Chondrocyte (in vitro differentiated cells): Measurements from ENCODE around the gene TMEM139. TPM values are rescaled to one million over a fixed set of nuclear protein-coding genes. Genes with fewer than 3 reads are reported as not detected.
"Not testable (repeated sequence)": the region's sequence is repeated elsewhere in the genome, so short reads cannot be mapped to it uniquely, and the experiment has no call there.

ENCODE experiments used
- DNase-seq: peaks from one replicate; pipeline ENCODE4 v3.0.0; 2021; ENCODE audit warnings: mixed read lengths, low spot score
- H3K27ac Mint-ChIP-seq: one replicate; pipeline ENCODE4 v1.8.0; 2021; ENCODE audit warnings: mild to moderate bottlenecking, moderate library complexity, mixed read lengths; ENCODE audit not compliant: unreplicated experiment
- H3K27me3 Mint-ChIP-seq: 2 replicates; pipeline ENCODE4 v1.8.0; 2021; ENCODE audit warnings: low read depth, mixed read lengths
- H3K36me3 Mint-ChIP-seq: 2 replicates; pipeline ENCODE4 v1.8.0; 2021; ENCODE audit warnings: low read depth, mixed read lengths
- H3K4me1 Mint-ChIP-seq: 2 replicates; pipeline ENCODE4 v1.8.0; 2021; ENCODE audit warnings: low read depth, mild to moderate bottlenecking, mixed read lengths
- H3K4me3 Mint-ChIP-seq: one replicate; pipeline ENCODE4 v1.8.0; 2021; ENCODE audit warnings: mild to moderate bottlenecking, moderate library complexity, mixed read lengths; ENCODE audit not compliant: unreplicated experiment
- H3K9me3 Mint-ChIP-seq: 2 replicates; pipeline ENCODE4 v1.8.0; 2021; ENCODE audit warnings: low read depth, mixed read lengths
- total RNA-seq: library from RNA; stranded (reverse); gene quantifications from 3 replicates; pipeline ENCODE4 v1.2.1, GENCODE V29; 2021
- TF ChIP-seq, protein P1 (sequence below): fragments of 200-600 bp; sonication (generic); IDR thresholded peaks from 2 replicates; pipeline ENCODE4 v1.5.0; 2021; ENCODE audit warnings: antibody characterized with exemption, mild to moderate bottlenecking, moderate library complexity

The TMEM139 gene
- total RNA-seq, 1 donor from 2014 or later, result not detected

DNA sequence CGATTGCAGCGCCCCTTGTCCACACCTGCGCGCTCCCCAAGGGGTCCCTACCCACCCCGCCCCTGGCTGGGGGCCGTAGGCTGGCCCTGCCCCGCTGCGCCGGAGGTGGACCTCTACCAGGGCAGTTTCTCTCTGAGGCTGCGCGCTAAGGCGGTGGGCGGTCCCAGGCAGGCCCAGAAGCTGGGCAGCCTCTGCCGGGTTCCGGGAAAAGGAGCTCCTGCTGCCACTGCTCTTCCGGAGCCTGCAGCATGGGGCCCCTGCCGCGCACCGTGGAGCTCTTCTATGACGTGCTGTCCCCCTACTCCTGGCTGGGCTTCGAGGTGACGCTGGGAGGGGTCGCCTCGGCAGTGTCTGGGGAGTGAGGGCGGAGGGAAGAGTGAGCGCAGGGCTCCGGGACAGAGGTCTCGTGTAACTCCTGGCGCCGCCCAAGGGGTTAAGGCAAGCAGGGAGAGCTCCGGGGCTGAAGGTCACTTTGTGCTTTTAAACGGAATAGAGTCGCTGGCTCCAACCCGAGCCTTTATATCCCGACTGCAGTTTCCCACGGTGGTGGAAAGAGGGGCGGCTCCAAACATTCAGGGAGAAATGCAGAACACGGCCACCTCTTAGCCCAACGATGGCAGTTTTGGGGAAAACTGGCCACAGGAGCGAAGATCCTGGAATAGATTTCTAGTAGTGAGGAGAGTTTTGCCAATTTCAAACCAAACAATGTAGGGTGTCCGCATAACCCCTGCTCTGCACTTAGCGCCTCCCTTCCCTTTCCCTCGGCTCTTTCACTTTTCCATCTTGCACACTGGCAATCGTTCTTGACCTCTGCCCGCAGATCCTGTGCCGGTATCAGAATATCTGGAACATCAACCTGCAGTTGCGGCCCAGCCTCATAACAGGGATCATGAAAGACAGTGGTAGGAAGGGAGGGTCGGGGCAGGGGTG, 21.2 kb upstream of the TMEM139 start, which contains the start of gene GSTK1:
Gene GSTK1 (plus strand): TSS at position 176 of the 930 bp plus-strand sequence. CDS start 73 bp downstream, at position 249.
- Mint-ChIP-seq H3K4me3 (peak within 1 kb of the TSS; percentile 93), H3K27ac (peak within 1 kb of the TSS; percentile 77)
- peak; percentile 93 for DNase-seq

DNA sequence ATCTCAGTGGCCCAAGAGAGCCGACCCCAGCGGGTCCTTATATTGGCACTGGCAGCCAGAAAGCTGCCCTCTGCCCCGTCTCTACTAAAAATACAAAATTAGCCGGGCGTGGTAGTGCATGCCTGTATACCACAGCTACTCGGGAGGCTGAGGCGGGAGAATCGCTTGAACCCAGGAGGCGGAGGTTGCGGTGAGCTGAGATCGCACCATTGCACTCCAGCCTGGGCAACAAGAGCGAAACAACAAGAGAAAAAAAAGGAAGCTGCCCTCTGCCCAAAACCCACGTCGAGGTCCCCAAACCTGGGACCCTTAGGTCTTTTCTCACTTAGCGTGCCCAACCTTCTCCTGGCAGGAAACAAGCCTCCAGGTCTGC, 20.6 kb upstream of the TMEM139 start:
- not testable (repeated sequence) for H3K9me3 Mint-ChIP-seq, H3K27ac Mint-ChIP-seq, H3K27me3 Mint-ChIP-seq, DNase-seq
- Mint-ChIP-seq H3K36me3 (peaks cover 15% of the 10 kb centered on the region), H3K4me1 (peaks cover 22% of the 10 kb centered on the region), H3K4me3 (peak overlapping the region; percentile 93)

More for the DNA sequence above, 21.2 kb upstream of the TMEM139 start, which contains the start of gene GSTK1:
- Mint-ChIP-seq H3K27me3 (no peaks in the 10 kb centered on the region), H3K4me1 (peaks cover 22% of the 10 kb centered on the region), H3K36me3 (peaks cover 13% of the 10 kb centered on the region), H3K9me3 (no peaks in the 10 kb centered on the region)
- TF ChIP-seq, protein P1, sequence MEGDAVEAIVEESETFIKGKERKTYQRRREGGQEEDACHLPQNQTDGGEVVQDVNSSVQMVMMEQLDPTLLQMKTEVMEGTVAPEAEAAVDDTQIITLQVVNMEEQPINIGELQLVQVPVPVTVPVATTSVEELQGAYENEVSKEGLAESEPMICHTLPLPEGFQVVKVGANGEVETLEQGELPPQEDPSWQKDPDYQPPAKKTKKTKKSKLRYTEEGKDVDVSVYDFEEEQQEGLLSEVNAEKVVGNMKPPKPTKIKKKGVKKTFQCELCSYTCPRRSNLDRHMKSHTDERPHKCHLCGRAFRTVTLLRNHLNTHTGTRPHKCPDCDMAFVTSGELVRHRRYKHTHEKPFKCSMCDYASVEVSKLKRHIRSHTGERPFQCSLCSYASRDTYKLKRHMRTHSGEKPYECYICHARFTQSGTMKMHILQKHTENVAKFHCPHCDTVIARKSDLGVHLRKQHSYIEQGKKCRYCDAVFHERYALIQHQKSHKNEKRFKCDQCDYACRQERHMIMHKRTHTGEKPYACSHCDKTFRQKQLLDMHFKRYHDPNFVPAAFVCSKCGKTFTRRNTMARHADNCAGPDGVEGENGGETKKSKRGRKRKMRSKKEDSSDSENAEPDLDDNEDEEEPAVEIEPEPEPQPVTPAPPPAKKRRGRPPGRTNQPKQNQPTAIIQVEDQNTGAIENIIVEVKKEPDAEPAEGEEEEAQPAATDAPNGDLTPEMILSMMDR, result no peak

DNA sequence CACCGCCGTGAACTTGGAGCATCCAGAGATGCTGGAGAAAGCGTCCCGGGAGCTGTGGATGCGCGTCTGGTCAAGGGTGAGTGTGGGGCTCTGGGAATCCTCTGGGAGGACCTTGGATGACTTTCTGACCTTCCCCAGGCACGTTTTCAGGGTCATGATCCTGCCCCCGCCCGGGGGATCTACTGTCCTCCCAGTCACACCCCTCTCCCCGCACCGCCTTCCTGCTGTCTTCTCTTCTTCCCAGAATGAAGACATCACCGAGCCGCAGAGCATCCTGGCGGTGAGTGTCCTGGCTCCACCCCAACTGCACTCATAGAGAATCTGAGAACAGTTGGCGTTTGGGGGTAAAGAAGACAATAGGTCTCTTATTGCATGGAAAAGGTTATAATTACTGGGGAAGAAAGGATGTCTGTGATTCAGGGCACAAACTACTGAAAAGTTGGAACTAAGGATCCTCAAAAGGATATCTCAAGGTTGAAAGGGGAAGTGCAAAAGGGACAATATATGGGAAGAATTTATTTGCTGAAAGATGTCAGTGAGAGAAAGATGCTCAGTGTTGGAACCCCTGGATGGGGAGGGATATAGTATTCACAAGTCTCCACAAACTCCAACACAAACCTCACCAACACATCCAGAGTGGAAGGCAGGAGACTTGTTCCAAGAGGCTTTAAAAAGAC, 19.6 kb upstream of the TMEM139 start:
- no peak for DNase-seq
- Mint-ChIP-seq H3K27me3 (no peaks in the 10 kb centered on the region), H3K27ac (no peak overlapping the region), H3K9me3 (no peaks in the 10 kb centered on the region), H3K36me3 (peaks cover 20% of the 10 kb centered on the region), H3K4me1 (peaks cover 22% of the 10 kb centered on the region), H3K4me3 (no peak overlapping the region)
- TF ChIP-seq, protein P1, result no peak

DNA sequence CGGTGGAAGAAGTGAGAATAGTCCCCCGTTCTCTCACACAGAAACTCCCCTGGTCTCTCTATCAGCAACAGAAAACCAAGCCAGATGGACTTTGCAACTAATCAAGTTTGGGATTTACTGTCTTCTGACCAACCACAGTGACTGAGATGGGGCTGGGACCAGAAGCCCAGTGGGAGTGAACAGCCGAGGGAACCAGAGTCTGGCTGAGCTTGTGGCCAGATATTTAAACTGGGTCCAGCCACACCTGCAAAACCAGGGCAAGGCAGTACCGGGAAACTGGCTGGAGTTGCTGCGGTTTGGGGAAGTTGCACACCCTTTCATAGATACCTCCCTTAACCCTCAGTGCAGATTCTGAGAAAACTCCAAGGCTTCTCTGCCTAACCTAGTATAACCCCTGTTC, 15.5 kb upstream of the TMEM139 start:
- H3K4me3 Mint-ChIP-seq, result no peak overlapping the region
- DNase-seq, result no peak
- no peak overlapping the region for H3K27ac Mint-ChIP-seq
- H3K4me1 Mint-ChIP-seq, result peaks cover 11% of the 10 kb centered on the region
- no peaks in the 10 kb centered on the region for H3K9me3 Mint-ChIP-seq
- H3K36me3 Mint-ChIP-seq, result peaks cover 20% of the 10 kb centered on the region
- no peaks in the 10 kb centered on the region for H3K27me3 Mint-ChIP-seq
- TF ChIP-seq, protein P1, result no peak

DNA sequence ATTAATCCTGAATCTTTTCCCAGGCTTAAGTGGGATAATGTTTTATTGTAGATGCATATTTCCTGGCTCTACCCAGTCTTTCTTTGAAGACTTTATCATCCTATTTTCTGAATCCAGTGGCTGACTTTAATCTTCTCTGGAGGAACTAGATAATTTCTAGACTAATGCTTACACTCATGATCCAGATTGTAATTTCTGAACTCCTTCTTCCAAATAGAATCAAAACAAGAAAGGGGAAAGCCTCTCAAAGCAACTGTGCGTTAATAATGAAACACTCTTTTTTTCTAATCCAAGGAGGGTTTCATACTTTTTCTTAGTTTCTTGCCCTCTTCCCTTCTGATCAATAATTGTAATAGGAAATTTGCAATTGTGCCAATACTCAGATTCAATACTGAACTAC, 13.5 kb upstream of the TMEM139 start:
- no peak overlapping the region for H3K27ac Mint-ChIP-seq
- no peaks in the 10 kb centered on the region for H3K4me1 Mint-ChIP-seq
- peaks cover 13% of the 10 kb centered on the region for H3K36me3 Mint-ChIP-seq
- no peak for DNase-seq
- no peaks in the 10 kb centered on the region for H3K9me3 Mint-ChIP-seq
- TF ChIP-seq, protein P1, result no peak
- H3K4me3 Mint-ChIP-seq, result no peak overlapping the region
- H3K27me3 Mint-ChIP-seq, result no peaks in the 10 kb centered on the region
